Mesothelial cell of epicardium (in vitro differentiated cells): ENCODE results near the gene GK2. TPM values are rescaled to one million over a fixed set of nuclear protein-coding genes. Genes with fewer than 3 reads are reported as not detected.

ENCODE experiments used
- DNase-seq, 2 experiments: peaks; one replicate each; pipeline ENCODE4 v3.0.0; 2021; ENCODE audit warnings: low spot score in 2 of 2; ENCODE audit not compliant: unreplicated experiment in 2 of 2
- H3K27ac Mint-ChIP-seq: 2 replicates; pipeline ENCODE4 v1.8.0; 2021; ENCODE audit warnings: mixed read lengths
- H3K27me3 Mint-ChIP-seq: 2 replicates; pipeline ENCODE4 v1.8.0; 2021; ENCODE audit warnings: low read depth, mixed read lengths
- H3K36me3 Mint-ChIP-seq: 2 replicates; pipeline ENCODE4 v1.8.0; 2021; ENCODE audit warnings: mixed read lengths
- H3K4me1 Mint-ChIP-seq: 2 replicates; pipeline ENCODE4 v1.8.0; 2021; ENCODE audit warnings: mixed read lengths
- H3K4me3 Mint-ChIP-seq: 2 replicates; pipeline ENCODE4 v1.8.0; 2021; ENCODE audit warnings: mild to moderate bottlenecking, moderate library complexity, mixed read lengths
- H3K9me3 Mint-ChIP-seq: 2 replicates; pipeline ENCODE4 v1.8.0; 2021; ENCODE audit warnings: mixed read lengths
- CTCF ChIP-seq: fragments of 200-600 bp; sonication (generic); IDR thresholded peaks from one replicate; pipeline ENCODE4 v1.5.0; 2021; ENCODE audit warnings: antibody characterized with exemption; ENCODE audit not compliant: unreplicated experiment
- total RNA-seq: library from RNA; stranded (reverse); gene quantifications from 3 replicates; pipeline ENCODE4 v1.2.1, GENCODE V29; 2021

The GK2 gene
- total RNA-seq, 1 donor from 2014 or later: not detected

- no peak for DNase-seq
- Mint-ChIP-seq H3K36me3 (no peaks in the 10 kb centered on the region), H3K9me3 (peaks cover 4% of the 10 kb centered on the region), H3K27ac (no peak overlapping the region), H3K4me1 (no peaks in the 10 kb centered on the region), H3K27me3 (no peaks in the 10 kb centered on the region), H3K4me3 (no peak overlapping the region)
- TF ChIP-seq CTCF: no peak
Observed at GRCh38 chr4:79425586-79425985, 17.6 kb upstream of the GK2 start.

GRCh38 chr4:79421483-79421882 lies 13.5 kb upstream of the GK2 start:
- no peaks in the 10 kb centered on the region for H3K27me3 Mint-ChIP-seq
- DNase-seq: no peak
- peaks cover 6% of the 10 kb centered on the region for H3K36me3 Mint-ChIP-seq
- H3K27ac Mint-ChIP-seq: no peak overlapping the region
- no peak for TF ChIP-seq CTCF
- H3K9me3 Mint-ChIP-seq: peaks cover 27% of the 10 kb centered on the region
- no peaks in the 10 kb centered on the region for H3K4me1 Mint-ChIP-seq
- no peak overlapping the region for H3K4me3 Mint-ChIP-seq

GRCh38 chr4:79413886-79414285 lies 5.9 kb upstream of the GK2 start:
- Mint-ChIP-seq H3K27me3 (no peaks in the 10 kb centered on the region), H3K9me3 (peaks cover 14% of the 10 kb centered on the region), H3K4me1 (no peaks in the 10 kb centered on the region), H3K36me3 (peaks cover under 1% of the 10 kb centered on the region), H3K4me3 (no peak overlapping the region), H3K27ac (no peak overlapping the region)
- DNase-seq: no peak
- no peak for TF ChIP-seq CTCF

- Mint-ChIP-seq H3K4me3 (no peak overlapping the region), H3K27me3 (no peaks in the 10 kb centered on the region), H3K4me1 (no peaks in the 10 kb centered on the region), H3K27ac (no peak overlapping the region), H3K9me3 (peaks cover 14% of the 10 kb centered on the region), H3K36me3 (no peaks in the 10 kb centered on the region)
- DNase-seq: no peak
- TF ChIP-seq CTCF: no peak
Observed at GRCh38 chr4:79413032-79413885, 5.2 kb upstream of the GK2 start.

- peaks cover 7% of the 10 kb centered on the region for H3K4me1 Mint-ChIP-seq
- H3K27me3 Mint-ChIP-seq: no peaks in the 10 kb centered on the region
- no peak overlapping the region for H3K4me3 Mint-ChIP-seq
- H3K27ac Mint-ChIP-seq: no peak overlapping the region
- no peak for DNase-seq
- TF ChIP-seq CTCF: no peak
- H3K9me3 Mint-ChIP-seq: peaks cover 16% of the 10 kb centered on the region
- no peaks in the 10 kb centered on the region for H3K36me3 Mint-ChIP-seq
Observed at GRCh38 chr4:79404666-79405065, 3.4 kb downstream of the GK2 start.
